ENCODE measurements around the gene FMNL3. TPM values are rescaled to one million over a fixed set of nuclear protein-coding genes. Genes with fewer than 3 reads are reported as not detected.

The FMNL3 gene
- 1.3 to 2.1 TPM (median 2.0 TPM) in 5 replicates for total RNA-seq (2022; extraction: Qiagen RNA extraction; ENCODE audit: low read depth)

GRCh38 chr12:49707128-49707811 lies at the start of gene FMNL3:
Gene FMNL3 (minus strand): TSS chr12:49707405. CDS start chr12:49707180, 225 bp downstream.

GRCh38 chr12:49740930-49741881 lies 34.0 kb upstream of the FMNL3 start, which contains the start of gene TMBIM6:
Gene TMBIM6 (plus strand): TSS chr12:49741557. CDS start chr12:49752494, 10,937 bp downstream.

DNA sequence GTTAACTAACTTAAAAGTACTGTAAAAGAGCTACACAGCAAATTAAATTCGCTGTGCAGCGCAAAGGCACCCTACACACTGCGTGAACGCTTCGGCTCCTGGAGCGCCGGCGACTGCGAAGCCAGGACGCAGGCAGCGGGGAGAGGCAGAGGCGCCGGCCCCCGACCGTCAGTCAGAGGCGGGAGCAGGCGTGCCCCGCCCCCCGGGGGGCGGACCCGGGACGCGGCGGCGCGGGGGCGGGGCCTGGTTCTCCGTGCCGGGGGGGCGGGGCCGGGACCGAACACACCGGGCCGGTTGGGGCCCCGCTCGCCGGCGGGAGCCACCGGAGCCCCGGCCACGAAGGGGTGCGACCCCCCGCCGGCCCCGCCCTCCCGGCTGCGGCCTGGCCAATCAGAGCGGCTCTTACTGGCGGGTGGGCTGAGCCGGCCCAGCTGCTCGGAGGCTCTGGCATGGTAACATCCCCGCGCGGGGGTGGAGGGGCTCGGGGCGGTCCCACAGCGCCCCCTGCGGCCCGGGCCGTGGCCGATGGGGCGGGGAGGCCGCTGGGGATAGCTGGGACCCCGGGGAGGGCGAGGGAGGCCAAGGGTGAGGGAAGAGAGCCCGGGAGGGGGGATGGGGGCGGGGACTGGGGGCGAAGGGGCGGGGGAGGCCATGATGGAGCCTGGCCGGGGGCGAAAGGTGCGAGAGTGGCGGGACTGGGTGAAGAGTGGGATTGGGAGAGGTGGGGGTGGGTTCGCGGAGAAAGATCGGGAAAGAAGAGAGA lies 83.9 kb downstream of the FMNL3 start, which contains the start of gene PRPF40B:
TSS of gene PRPF40B (plus strand) at position 420 of the 763 bp plus-strand sequence. CDS start at position 450, 30 bp downstream.

GRCh38 chr12:49605539-49605938 lies 101.7 kb downstream of the FMNL3 start, which contains the start of gene FAM186B:
Gene FAM186B (minus strand): TSS chr12:49605639. CDS start chr12:49605477, 162 bp downstream.

Other genes with a start within 250 kb of the FMNL3 start
- gene KCNH3, start 168.4 kb downstream of the FMNL3 start, total RNA-seq (2022; extraction: Qiagen RNA extraction; ENCODE audit: low read depth), result 2.1 to 3.3 TPM (median 2.8 TPM) in 5 replicates
- 57.8 to 67.8 TPM (median 64.0 TPM) in 5 replicates for gene MCRS1, start 139.3 kb downstream of the FMNL3 start, total RNA-seq (2022; extraction: Qiagen RNA extraction; ENCODE audit: low read depth)
- 0.08 to 0.27 TPM (median 0.16 TPM) in 5 replicates for gene FAM186B, start 101.8 kb downstream of the FMNL3 start, total RNA-seq (2022; extraction: Qiagen RNA extraction; ENCODE audit: low read depth)
- 4.7 to 8.6 TPM (median 6.7 TPM) in 5 replicates for gene PRPF40B, start 83.8 kb downstream of the FMNL3 start, total RNA-seq (2022; extraction: Qiagen RNA extraction; ENCODE audit: low read depth)
- 394 to 497 TPM (median 481 TPM) in 5 replicates for gene TMBIM6, start 34.2 kb upstream of the FMNL3 start, total RNA-seq (2022; extraction: Qiagen RNA extraction; ENCODE audit: low read depth)
- 6.1 to 8.6 TPM (median 6.9 TPM) in 5 replicates for gene NCKAP5L, start 121.0 kb upstream of the FMNL3 start, total RNA-seq (2022; extraction: Qiagen RNA extraction; ENCODE audit: low read depth)
- gene BCDIN3D, start 135.7 kb upstream of the FMNL3 start, total RNA-seq (2022; extraction: Qiagen RNA extraction; ENCODE audit: low read depth), result 3.6 to 4.7 TPM (median 4.3 TPM) in 5 replicates
- gene FAIM2, start 196.5 kb upstream of the FMNL3 start, total RNA-seq (2022; extraction: Qiagen RNA extraction; ENCODE audit: low read depth), result not detected in 5 replicates
- not detected in 5 replicates for gene AQP2, start 243.3 kb upstream of the FMNL3 start, total RNA-seq (2022; extraction: Qiagen RNA extraction; ENCODE audit: low read depth)